Measurements from ENCODE around the gene ACP5. TPM values are rescaled to one million over a fixed set of nuclear protein-coding genes. Genes with fewer than 3 reads are reported as not detected.

The ACP5 gene
- total RNA-seq, 1 experiment from 2014 or later, result 0.85 TPM

DNA sequence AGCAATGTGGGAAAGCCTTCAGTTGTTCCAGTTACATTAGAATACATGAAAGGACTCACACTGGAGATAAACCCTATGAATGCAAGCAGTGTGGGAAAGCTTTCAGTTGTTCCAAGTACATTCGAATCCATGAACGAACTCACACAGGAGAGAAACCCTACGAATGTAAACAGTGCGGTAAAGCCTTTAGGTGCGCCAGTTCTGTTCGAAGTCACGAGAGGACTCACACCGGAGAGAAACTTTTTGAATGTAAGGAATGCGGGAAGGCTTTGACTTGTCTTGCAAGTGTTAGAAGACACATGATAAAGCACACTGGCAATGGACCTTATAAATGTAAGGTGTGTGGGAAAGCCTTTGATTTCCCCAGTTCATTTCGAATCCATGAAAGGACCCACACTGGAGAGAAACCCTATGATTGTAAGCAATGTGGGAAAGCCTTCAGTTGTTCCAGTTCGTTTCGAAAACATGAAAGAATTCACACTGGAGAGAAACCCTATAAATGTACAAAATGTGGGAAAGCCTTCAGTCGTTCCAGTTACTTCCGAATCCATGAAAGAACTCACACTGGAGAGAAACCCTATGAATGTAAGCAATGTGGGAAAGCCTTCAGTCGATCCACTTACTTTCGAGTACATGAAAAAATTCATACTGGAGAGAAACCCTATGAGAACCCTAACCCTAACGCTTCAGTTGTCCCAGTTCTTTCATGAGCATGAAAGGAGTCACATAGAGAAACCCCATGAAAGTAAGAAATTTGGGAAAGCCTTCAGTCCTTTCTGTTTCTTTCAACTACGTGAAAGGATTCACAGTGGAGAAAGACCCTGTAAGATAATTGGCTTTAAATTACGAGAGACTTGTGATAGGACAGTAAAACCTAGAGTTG lies 40.0 kb upstream of the ACP5 start:
- Histone ChIP-seq H3K4me3 (ENCODE audit: low read depth in 2 of 2, low read length in 2 of 2) (no peak overlapping the region), H3K27ac (ENCODE audit: low read length) (no peak overlapping the region), H3K27me3 (ENCODE audit: control insufficient read depth, insufficient read depth, low read length) (no peaks in the 10 kb centered on the region), H3K4me1 (ENCODE audit: control insufficient read depth, insufficient read depth, low read length) (no peaks in the 10 kb centered on the region), H3K9me3 (ENCODE audit: control insufficient read depth, insufficient read depth, low read depth, low read length) (peaks cover 53% of the 10 kb centered on the region), H3K36me3 (ENCODE audit: control insufficient read depth, insufficient read depth, low read length) (peaks cover 14% of the 10 kb centered on the region)
- TF ChIP-seq, protein P1, sequence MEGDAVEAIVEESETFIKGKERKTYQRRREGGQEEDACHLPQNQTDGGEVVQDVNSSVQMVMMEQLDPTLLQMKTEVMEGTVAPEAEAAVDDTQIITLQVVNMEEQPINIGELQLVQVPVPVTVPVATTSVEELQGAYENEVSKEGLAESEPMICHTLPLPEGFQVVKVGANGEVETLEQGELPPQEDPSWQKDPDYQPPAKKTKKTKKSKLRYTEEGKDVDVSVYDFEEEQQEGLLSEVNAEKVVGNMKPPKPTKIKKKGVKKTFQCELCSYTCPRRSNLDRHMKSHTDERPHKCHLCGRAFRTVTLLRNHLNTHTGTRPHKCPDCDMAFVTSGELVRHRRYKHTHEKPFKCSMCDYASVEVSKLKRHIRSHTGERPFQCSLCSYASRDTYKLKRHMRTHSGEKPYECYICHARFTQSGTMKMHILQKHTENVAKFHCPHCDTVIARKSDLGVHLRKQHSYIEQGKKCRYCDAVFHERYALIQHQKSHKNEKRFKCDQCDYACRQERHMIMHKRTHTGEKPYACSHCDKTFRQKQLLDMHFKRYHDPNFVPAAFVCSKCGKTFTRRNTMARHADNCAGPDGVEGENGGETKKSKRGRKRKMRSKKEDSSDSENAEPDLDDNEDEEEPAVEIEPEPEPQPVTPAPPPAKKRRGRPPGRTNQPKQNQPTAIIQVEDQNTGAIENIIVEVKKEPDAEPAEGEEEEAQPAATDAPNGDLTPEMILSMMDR (IDR thresholded peaks at IDR 0.05), result no peak
- TF ChIP-seq, protein P2, sequence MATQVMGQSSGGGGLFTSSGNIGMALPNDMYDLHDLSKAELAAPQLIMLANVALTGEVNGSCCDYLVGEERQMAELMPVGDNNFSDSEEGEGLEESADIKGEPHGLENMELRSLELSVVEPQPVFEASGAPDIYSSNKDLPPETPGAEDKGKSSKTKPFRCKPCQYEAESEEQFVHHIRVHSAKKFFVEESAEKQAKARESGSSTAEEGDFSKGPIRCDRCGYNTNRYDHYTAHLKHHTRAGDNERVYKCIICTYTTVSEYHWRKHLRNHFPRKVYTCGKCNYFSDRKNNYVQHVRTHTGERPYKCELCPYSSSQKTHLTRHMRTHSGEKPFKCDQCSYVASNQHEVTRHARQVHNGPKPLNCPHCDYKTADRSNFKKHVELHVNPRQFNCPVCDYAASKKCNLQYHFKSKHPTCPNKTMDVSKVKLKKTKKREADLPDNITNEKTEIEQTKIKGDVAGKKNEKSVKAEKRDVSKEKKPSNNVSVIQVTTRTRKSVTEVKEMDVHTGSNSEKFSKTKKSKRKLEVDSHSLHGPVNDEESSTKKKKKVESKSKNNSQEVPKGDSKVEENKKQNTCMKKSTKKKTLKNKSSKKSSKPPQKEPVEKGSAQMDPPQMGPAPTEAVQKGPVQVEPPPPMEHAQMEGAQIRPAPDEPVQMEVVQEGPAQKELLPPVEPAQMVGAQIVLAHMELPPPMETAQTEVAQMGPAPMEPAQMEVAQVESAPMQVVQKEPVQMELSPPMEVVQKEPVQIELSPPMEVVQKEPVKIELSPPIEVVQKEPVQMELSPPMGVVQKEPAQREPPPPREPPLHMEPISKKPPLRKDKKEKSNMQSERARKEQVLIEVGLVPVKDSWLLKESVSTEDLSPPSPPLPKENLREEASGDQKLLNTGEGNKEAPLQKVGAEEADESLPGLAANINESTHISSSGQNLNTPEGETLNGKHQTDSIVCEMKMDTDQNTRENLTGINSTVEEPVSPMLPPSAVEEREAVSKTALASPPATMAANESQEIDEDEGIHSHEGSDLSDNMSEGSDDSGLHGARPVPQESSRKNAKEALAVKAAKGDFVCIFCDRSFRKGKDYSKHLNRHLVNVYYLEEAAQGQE (IDR thresholded peaks at IDR 0.05; ENCODE audit: insufficient read depth in 1 of 2, low read depth in 2 of 2, low read length in 1 of 2), result no peak
- TF ChIP-seq TCF7L2 (IDR thresholded peaks at IDR 0.05; ENCODE audit: low read depth, low read length) (no peak), POLR2AphosphoS5 (IDR thresholded peaks at IDR 0.05; ENCODE audit: low read depth, low read length) (no peak), SIN3A (IDR thresholded peaks at IDR 0.05; ENCODE audit: borderline replicate concordance, insufficient read depth, low read depth, low read length) (no peak)
- ATAC-seq (no peak), DNase-seq (ENCODE audit: low read depth, low spot score) (no peak)
- BruUV-seq (replicated peaks), result TSS peak; percentile 49
- CTCF ChIA-PET, result no interaction called here
- in situ Hi-C loops (cut with HindIII; ENCODE audit: low pct_unique_long_range_greater_than_20kb, low sequenced_read_pairs), result no loop called here
- POLR2A ChIA-PET, result no interaction called here
- intact Hi-C loops (cut with micrococcal nuclease; ENCODE audit: unreplicated experiment), result no loop called here

GRCh38 chr19:11612816-11613511 lies 35.5 kb upstream of the ACP5 start:
- Histone ChIP-seq H3K36me3 (ENCODE audit: control insufficient read depth, insufficient read depth, low read length) (peaks cover 11% of the 10 kb centered on the region), H3K4me3 (ENCODE audit: low read depth in 2 of 2, low read length in 2 of 2) (no peak overlapping the region), H3K4me1 (ENCODE audit: control insufficient read depth, insufficient read depth, low read length) (no peaks in the 10 kb centered on the region), H3K9me3 (ENCODE audit: control insufficient read depth, insufficient read depth, low read depth, low read length) (peaks cover 36% of the 10 kb centered on the region), H3K27me3 (ENCODE audit: control insufficient read depth, insufficient read depth, low read length) (no peaks in the 10 kb centered on the region), H3K27ac (ENCODE audit: low read length) (no peak overlapping the region)
- in situ Hi-C loops (cut with HindIII; ENCODE audit: low pct_unique_long_range_greater_than_20kb, low sequenced_read_pairs), result no loop called here
- ATAC-seq (no peak), DNase-seq (ENCODE audit: low read depth, low spot score) (no peak)
- CTCF ChIA-PET, result no interaction called here
- TF ChIP-seq SIN3A (IDR thresholded peaks at IDR 0.05; ENCODE audit: borderline replicate concordance, insufficient read depth, low read depth, low read length) (no peak), TCF7L2 (IDR thresholded peaks at IDR 0.05; ENCODE audit: low read depth, low read length) (no peak), POLR2AphosphoS5 (IDR thresholded peaks at IDR 0.05; ENCODE audit: low read depth, low read length) (no peak)
- TF ChIP-seq, protein P2 (IDR thresholded peaks at IDR 0.05; ENCODE audit: insufficient read depth in 1 of 2, low read depth in 2 of 2, low read length in 1 of 2), result no peak
- TF ChIP-seq, protein P1 (IDR thresholded peaks at IDR 0.05), result no peak
- intact Hi-C loops (cut with micrococcal nuclease; ENCODE audit: unreplicated experiment), result no loop called here
- no TSS peak for BruUV-seq (replicated peaks)
- POLR2A ChIA-PET, result no interaction called here

All from Panc1 (cell line).